PC-9 (cell line): ENCODE data around the gene CRELD2. TPM values are rescaled to one million over a fixed set of nuclear protein-coding genes. Genes with fewer than 3 reads are reported as not detected.

Source experiments
- BruUV-seq: library from RNA; stranded (reverse); fragments of 400-500 nt; replicated peaks from 2 replicates; lab custom pipeline; 2021; lab: Mats Ljungman, UMichigan
- CTCF ChIA-PET: fragments of 300-600 bp; sonication (Branson Sonifier 250); formaldehyde crosslinking; loops from one replicate; lab custom pipeline; 2022; ENCODE audit warnings: antibody characterized with exemption; lab: Charles Lee
- POLR2A ChIA-PET: fragments of 300-600 bp; sonication (Branson Sonifier 250); formaldehyde crosslinking; loops from one replicate; lab custom pipeline; 2022; ENCODE audit warnings: antibody characterized with exemption; ENCODE audit not compliant: unreplicated experiment; lab: Charles Lee
- DNase-seq, 2 experiments: peaks; one replicate each; pipeline versions ENCODE4 v3.0.0 to v3.0.0-alpha.2; 2015 to 2022; ENCODE audit warnings: mixed read lengths in 1 of 2
- H2AFZ ChIP-seq: fragments of 200-600 bp; sonication (generic); 2 replicates; pipeline ENCODE4 v1.8.1; 2017; ENCODE audit warnings: antibody characterized with exemption
- H3F3A ChIP-seq: fragments of 200-600 bp; sonication (generic); 2 replicates; pipeline ENCODE4 v1.8.1; 2017; ENCODE audit warnings: antibody characterized with exemption, mild to moderate bottlenecking, low read depth; ENCODE audit not compliant: insufficient read depth
- H3K27ac ChIP-seq: fragments of 200-600 bp; sonication (generic); 2 replicates; pipeline ENCODE4 v1.6.1; 2016; ENCODE audit warnings: mixed run types
- H3K27me3 ChIP-seq: fragments of 200-600 bp; sonication (generic); 2 replicates; pipeline ENCODE4 v1.6.1; 2016; ENCODE audit warnings: low read depth, mixed run types; ENCODE audit not compliant: insufficient read depth
- H3K36me3 ChIP-seq: fragments of 200-600 bp; sonication (generic); 2 replicates; pipeline ENCODE4 v1.6.1; 2016; ENCODE audit warnings: low read depth, mixed run types
- H3K4me1 ChIP-seq: fragments of 200-600 bp; sonication (generic); replicated peaks from 2 replicates; pipeline ENCODE4 v1.6.1; 2016; ENCODE audit warnings: mixed run types; ENCODE audit not compliant: insufficient read depth
- H3K4me2 ChIP-seq: fragments of 200-600 bp; sonication (generic); 2 replicates; pipeline ENCODE4 v1.6.1; 2017; ENCODE audit warnings: mixed run types
- H3K4me3 ChIP-seq: fragments of 200-600 bp; sonication (generic); 2 replicates; pipeline ENCODE4 v1.6.1; 2016; ENCODE audit warnings: mixed run types
- H3K79me2 ChIP-seq: fragments of 200-600 bp; sonication (generic); 2 replicates; pipeline ENCODE4 v1.6.1; 2017; ENCODE audit warnings: low read depth, mixed run types
- H3K9me2 ChIP-seq: fragments of 200-600 bp; sonication (generic); 2 replicates; pipeline ENCODE4 v1.8.1; 2017; ENCODE audit warnings: mild to moderate bottlenecking; ENCODE audit not compliant: insufficient read depth
- H3K9me3 ChIP-seq: fragments of 200-600 bp; sonication (generic); 2 replicates; pipeline ENCODE4 v1.8.1; 2016; ENCODE audit warnings: low read depth; ENCODE audit not compliant: insufficient read depth
- H4K20me1 ChIP-seq: fragments of 200-600 bp; sonication (generic); 2 replicates; pipeline ENCODE4 v1.8.1; 2017; ENCODE audit not compliant: insufficient read depth
- EZH2 ChIP-seq: fragments of 200-600 bp; sonication (generic); IDR thresholded peaks from 2 replicates; pipeline ENCODE4 v1.8.0; 2017; ENCODE audit warnings: antibody characterized with exemption, low read depth
- intact Hi-C: fragments of 100-400 bp; cut with micrococcal nuclease; formaldehyde crosslinking; loops from one replicate; pipeline ENCODE4 v1.10.0; 2022; ENCODE audit not compliant: unreplicated experiment
- total RNA-seq: library from RNA; stranded (reverse); gene quantifications from 2 replicates; pipeline ENCODE4 v1.2.3, GENCODE V29; 2021
- TF ChIP-seq, protein P1 (sequence below): fragments of 200-600 bp; sonication (generic); conservative IDR thresholded peaks from 2 replicates; pipeline ENCODE4 v1.6.1; 2017; ENCODE audit warnings: mixed run types, antibody characterized with exemption, mild to moderate bottlenecking, moderate library complexity

CRELD2 gene
- total RNA-seq, 1 experiment from 2014 or later: 30.7 TPM

DNA sequence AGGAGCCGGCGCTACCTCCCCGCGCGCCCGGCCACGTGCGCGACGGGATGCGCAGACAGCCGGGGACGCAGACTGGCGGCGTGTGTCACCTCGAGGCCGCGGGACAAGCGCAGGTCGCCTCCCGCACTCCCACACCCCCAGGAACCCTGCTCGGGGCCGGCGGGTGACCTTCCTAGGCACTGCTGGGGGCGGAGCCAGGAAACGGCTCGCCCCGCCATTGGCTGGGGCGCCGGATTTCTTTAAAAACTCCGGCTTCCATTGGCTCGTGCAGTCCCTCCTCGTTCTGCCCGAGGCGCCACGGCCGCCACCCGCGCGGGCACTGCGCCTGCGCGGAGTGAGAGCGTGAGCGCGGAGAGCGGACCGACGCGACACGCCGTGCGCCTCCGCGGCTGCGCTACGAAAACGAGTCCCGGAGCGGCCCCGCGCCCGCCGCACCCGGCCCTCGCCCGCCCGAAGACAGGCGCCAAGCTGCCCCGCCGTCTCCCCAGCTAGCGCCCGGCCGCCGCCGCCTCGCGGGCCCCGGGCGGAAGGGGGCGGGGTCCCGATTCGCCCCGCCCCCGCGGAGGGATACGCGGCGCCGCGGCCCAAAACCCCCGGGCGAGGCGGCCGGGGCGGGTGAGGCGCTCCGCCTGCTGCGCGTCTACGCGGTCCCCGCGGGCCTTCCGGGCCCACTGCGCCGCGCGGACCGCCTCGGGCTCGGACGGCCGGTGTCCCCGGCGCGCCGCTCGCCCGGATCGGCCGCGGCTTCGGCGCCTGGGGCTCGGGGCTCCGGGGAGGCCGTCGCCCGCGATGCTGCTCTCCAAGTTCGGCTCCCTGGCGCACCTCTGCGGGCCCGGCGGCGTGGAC, 41.9 kb downstream of the CRELD2 start, which contains the start of gene PIM3:
Gene PIM3 (plus strand): TSS at position 614 of the 846 bp plus-strand sequence. CDS start 176 bp downstream, at position 790.
- Histone ChIP-seq H3K36me3 (peaks cover 31% of the 10 kb centered on the region), H3K27me3 (no peaks in the 10 kb centered on the region), H3K79me2 (peaks cover 46% of the 10 kb centered on the region), H3K9me3 (no peaks in the 10 kb centered on the region), H4K20me1 (peaks cover 35% of the 10 kb centered on the region), H2AFZ (peak within 1 kb of the TSS; percentile 71), H3K4me3 (peak within 1 kb of the TSS; percentile 97), H3K4me1 (peaks cover 36% of the 10 kb centered on the region), H3K27ac (peak within 1 kb of the TSS; percentile 66), H3F3A (peaks cover 41% of the 10 kb centered on the region), H3K4me2 (peak within 1 kb of the TSS; percentile 99), H3K9me2 (no peaks in the 10 kb centered on the region)
- ChIA-PET POLR2A (interaction anchor here (0.6 to 1.0 kb wide), 5 partner anchors 8 to 291 kb away, joined by 3 to 8 read pairs (median 4); no protein-coding TSS in a partner anchor), CTCF (interaction anchor here (0.9 to 1.2 kb wide), 2 partner anchors 29 to 70 kb away, joined by 3 to 4 read pairs; no protein-coding TSS in a partner anchor)
- intact Hi-C loops: loop anchor here (1.0 kb wide), 1 partner anchor 9 kb away; no protein-coding TSS in a partner anchor
- no peak for TF ChIP-seq EZH2
- TF ChIP-seq, protein P1, sequence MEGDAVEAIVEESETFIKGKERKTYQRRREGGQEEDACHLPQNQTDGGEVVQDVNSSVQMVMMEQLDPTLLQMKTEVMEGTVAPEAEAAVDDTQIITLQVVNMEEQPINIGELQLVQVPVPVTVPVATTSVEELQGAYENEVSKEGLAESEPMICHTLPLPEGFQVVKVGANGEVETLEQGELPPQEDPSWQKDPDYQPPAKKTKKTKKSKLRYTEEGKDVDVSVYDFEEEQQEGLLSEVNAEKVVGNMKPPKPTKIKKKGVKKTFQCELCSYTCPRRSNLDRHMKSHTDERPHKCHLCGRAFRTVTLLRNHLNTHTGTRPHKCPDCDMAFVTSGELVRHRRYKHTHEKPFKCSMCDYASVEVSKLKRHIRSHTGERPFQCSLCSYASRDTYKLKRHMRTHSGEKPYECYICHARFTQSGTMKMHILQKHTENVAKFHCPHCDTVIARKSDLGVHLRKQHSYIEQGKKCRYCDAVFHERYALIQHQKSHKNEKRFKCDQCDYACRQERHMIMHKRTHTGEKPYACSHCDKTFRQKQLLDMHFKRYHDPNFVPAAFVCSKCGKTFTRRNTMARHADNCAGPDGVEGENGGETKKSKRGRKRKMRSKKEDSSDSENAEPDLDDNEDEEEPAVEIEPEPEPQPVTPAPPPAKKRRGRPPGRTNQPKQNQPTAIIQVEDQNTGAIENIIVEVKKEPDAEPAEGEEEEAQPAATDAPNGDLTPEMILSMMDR: no peak
- DNase-seq: peak; percentile 95 to 96
- no TSS peak for BruUV-seq

GRCh38 chr22:49961005-49961600, 42.7 kb downstream of the CRELD2 start:
- Histone ChIP-seq H3K27ac (peak overlapping the region; percentile 56), H3K9me2 (no peaks in the 10 kb centered on the region), H3K9me3 (no peaks in the 10 kb centered on the region), H3K4me1 (peaks cover 36% of the 10 kb centered on the region), H3K4me2 (peak overlapping the region; percentile 99), H4K20me1 (peaks cover 43% of the 10 kb centered on the region), H3K4me3 (peak overlapping the region; percentile 97), H3F3A (peaks cover 45% of the 10 kb centered on the region), H3K36me3 (peaks cover 31% of the 10 kb centered on the region), H2AFZ (no peak overlapping the region), H3K27me3 (no peaks in the 10 kb centered on the region), H3K79me2 (peaks cover 46% of the 10 kb centered on the region)
- ChIA-PET POLR2A (interaction anchor here (0.7 to 1.0 kb wide), 2 partner anchors 27 to 104 kb away, joined by 3 read pairs; no protein-coding TSS in a partner anchor), CTCF (no interaction called here)
- TF ChIP-seq, protein P1: no peak
- no peak for TF ChIP-seq EZH2
- intact Hi-C loops: no loop called here
- DNase-seq: peak; percentile 62 to 66
- TSS peak; percentile 8 for BruUV-seq

DNA sequence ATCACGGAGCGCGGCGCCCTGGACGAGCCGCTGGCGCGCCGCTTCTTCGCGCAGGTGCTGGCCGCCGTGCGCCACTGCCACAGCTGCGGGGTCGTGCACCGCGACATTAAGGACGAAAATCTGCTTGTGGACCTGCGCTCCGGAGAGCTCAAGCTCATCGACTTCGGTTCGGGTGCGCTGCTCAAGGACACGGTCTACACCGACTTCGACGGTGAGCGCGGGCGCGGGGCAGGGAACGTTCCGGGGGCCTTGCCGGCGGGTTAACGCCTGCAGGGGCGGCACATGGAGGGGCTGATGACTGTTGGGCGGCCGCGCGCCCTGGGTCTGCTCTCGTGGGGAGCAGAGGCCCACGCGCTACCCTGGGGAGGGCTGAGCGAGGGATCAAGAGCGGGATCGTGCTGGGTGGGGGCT, 43.2 kb downstream of the CRELD2 start:
- TF ChIP-seq, protein P1: no peak
- no peak for TF ChIP-seq EZH2
- peak overlapping the region; percentile 56 for H3K27ac ChIP-seq
- CTCF ChIA-PET: interaction anchor here (0.5 to 1.1 kb wide), 4 partner anchors 10 to 404 kb away, joined by 3 to 14 read pairs (median 8); no protein-coding TSS in a partner anchor
- no peak for DNase-seq
- peaks cover 48% of the 10 kb centered on the region for H4K20me1 ChIP-seq
- peaks cover 49% of the 10 kb centered on the region for H3F3A ChIP-seq
- peaks cover 46% of the 10 kb centered on the region for H3K79me2 ChIP-seq
- POLR2A ChIA-PET: interaction anchor here (0.6 to 1.0 kb wide), 5 partner anchors 9 to 47 kb away, joined by 3 to 10 read pairs (median 3); no protein-coding TSS in a partner anchor
- BruUV-seq: no TSS peak
- no peaks in the 10 kb centered on the region for H3K9me3 ChIP-seq
- H2AFZ ChIP-seq: no peak overlapping the region
- intact Hi-C loops: loop anchor here (1.0 to 2.0 kb wide), 3 partner anchors 25 to 67 kb away; no protein-coding TSS in a partner anchor
- no peaks in the 10 kb centered on the region for H3K9me2 ChIP-seq
- peak overlapping the region; percentile 97 for H3K4me3 ChIP-seq
- H3K4me1 ChIP-seq: peaks cover 36% of the 10 kb centered on the region
- no peaks in the 10 kb centered on the region for H3K27me3 ChIP-seq
- peaks cover 31% of the 10 kb centered on the region for H3K36me3 ChIP-seq
- H3K4me2 ChIP-seq: peak overlapping the region; percentile 99
